Stimulated activated naive CD8-positive, alpha-beta T cell treated with anti-CD3 and anti-CD28 coated beads, Interleukin-15, Interleukin-2, amounts not matched to agents 100 U/mL and 50 U/mL, for 24 hours (primary cell): ENCODE results near the gene MAMSTR.
"Not testable (repeated sequence)": the region's sequence is repeated elsewhere in the genome, so short reads cannot be mapped to it uniquely, and the experiment has no call there.

ENCODE experiments used
- ATAC-seq: fragments of 150-1000 bp; cut with Tn5 transposase; one replicate; pipeline ENCODE4 v1.10.0; 2021
- DNase-seq: peaks from one replicate; pipeline ENCODE4 v3.0.0; 2021

The MAMSTR gene

GRCh38 chr19:48718711-48719231 lies 754 bp downstream of the MAMSTR start:
- DNase-seq (no peak), ATAC-seq (no peak)

DNA sequence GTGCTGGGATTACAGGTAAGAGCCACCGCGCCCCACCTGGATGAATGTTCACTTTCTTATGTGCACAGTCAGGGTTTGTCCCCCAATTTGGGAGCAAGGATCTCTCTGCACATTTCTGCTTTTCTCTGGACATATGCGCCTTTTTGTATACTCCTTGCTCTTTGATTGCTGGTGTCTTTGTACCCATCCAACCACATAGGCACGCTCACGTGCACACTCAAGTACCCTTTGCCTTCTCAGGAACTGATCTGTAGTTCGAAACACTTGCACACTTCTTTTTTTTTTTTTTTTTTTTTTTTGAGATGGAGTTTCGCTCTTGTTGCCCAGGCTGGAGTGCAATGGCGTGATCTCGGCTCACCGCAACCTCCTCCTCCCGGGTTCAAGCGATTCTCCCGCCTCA lies 1.4 kb downstream of the MAMSTR start:
- not testable (repeated sequence) for ATAC-seq, DNase-seq

GRCh38 chr19:48716562-48717291 lies 2.8 kb downstream of the MAMSTR start:
- DNase-seq = no peak
- no peak for ATAC-seq

GRCh38 chr19:48715681-48716171 lies 3.8 kb downstream of the MAMSTR start:
- DNase-seq = no peak
- ATAC-seq = no peak

DNA sequence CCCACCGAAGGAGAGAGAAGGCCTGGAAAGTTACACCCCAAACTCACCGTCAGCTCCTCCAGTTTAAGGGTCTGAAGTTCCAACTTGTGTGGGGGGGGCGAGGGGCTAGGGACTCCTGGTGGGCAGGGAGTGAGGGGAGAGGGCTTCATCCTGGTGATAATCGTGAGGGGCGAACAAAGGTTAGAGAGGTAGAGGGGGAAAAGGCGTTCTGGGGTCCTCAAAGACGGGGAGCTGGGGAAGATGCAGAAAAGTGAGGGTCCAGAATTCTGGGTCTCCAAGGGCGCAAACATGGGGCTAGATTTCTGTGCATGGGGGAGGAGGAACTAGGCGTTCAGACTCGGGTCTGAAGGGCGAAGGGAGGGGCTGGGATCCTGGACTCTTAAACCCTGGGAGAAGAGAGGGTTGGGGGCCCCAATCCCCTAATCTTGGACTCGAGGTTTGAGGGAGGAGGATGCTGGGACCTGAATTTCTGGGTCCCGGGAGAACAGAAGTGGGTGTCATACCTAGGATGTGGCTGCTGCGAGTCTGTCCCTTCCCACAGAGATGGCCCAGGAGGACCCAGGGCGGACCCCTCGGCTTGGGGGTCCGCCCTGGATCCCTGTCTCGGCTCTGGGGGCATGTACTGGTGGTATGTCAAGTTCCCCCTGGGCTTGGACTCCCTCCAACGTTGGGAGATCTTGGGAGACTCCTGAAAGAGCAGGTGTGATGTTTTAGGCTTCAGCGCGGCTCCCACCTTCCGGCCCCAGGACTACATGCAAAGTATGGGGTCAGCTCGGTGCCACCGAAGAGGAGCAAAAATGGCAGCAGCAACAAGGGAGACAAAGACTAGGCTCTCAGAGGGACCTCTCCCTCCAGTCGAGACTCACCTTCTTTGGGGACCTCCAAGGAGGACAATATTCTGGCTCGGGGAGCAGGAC lies 4.5 kb downstream of the MAMSTR start:
- no peak for DNase-seq
- ATAC-seq = no peak

GRCh38 chr19:48713864-48714755 lies 5.4 kb downstream of the MAMSTR start:
- DNase-seq = peak; percentile 98
- peak; percentile 93 for ATAC-seq

GRCh38 chr19:48713041-48713863 lies 6.3 kb downstream of the MAMSTR start:
- no peak for DNase-seq
- ATAC-seq = no peak

DNA sequence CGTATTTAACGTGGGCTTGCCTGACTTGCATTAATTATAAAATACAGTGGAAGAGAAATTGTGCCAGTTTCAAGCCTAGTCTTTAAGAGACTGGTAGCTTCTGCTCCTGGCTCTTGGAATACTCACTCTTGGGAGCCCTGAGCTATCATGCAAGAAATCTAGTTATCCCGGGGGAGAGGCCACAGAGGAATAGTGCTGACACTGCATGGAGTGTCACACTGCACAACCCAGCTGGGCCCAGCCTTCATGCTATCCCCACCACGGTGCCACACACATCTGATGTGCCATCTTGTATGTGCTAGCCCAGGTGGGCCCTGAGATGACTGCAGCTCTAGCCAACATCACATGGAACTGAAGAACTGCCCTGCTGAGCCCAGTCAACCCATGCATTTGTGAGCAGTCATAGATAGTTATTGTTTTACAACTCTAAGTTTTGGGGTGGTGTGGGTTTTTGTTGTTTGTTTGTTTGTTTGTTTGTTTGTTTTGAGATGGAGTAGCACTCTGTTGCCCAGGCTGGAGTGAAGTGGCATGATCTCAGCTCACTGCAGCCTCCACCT lies 8.3 kb downstream of the MAMSTR start:
- DNase-seq (no peak), ATAC-seq (no peak)

DNA sequence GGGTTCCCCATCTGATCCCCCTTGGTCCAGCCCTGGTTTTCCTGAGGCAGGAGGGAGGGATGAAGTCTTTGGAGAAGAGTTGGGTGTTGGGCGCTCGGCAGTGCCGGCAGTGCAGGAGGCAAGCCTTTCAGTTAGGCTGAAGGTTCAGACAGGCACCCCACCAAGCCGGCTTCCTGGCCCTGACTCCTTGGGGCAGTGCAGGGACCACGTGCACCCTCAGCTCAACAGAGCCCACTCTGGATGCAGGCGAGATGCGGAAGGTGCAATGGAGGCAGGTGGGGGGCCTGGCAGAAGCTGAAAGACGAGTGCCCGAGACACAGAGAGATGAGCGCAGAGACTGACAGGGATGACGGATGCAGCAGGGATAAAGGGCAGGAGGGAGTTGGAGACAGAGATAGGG lies 11.1 kb downstream of the MAMSTR start:
- ATAC-seq (no peak), DNase-seq (no peak)

- DNase-seq (no peak), ATAC-seq (no peak)
These were observed 14.1 kb downstream of the MAMSTR start for GRCh38 chr19:48705431-48705830.

- no peak for DNase-seq
- ATAC-seq = no peak
These were observed 16.2 kb downstream of the MAMSTR start for GRCh38 chr19:48703316-48703715.

DNA sequence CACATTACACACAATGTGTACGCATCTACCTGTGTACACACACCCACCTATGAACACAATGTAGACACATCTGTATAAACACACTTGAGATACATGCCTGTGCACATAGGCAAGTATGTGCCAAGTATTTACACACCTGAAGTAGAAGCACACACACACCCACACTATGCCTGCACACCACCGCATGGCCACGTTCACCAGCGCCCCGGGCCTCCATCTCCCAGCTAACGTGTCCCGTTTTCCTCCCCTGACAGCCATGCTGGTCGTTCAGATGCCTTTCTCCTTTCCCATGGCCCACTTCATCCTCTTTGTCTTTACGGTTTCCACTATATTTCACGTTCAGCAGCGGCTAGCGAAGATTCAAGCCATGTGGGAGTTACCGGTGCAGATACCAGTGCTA lies 16.8 kb downstream of the MAMSTR start:
- DNase-seq (no peak), ATAC-seq (no peak)

- no peak for ATAC-seq
- DNase-seq = no peak
These were observed 21.5 kb downstream of the MAMSTR start for GRCh38 chr19:48698046-48698445.

DNA sequence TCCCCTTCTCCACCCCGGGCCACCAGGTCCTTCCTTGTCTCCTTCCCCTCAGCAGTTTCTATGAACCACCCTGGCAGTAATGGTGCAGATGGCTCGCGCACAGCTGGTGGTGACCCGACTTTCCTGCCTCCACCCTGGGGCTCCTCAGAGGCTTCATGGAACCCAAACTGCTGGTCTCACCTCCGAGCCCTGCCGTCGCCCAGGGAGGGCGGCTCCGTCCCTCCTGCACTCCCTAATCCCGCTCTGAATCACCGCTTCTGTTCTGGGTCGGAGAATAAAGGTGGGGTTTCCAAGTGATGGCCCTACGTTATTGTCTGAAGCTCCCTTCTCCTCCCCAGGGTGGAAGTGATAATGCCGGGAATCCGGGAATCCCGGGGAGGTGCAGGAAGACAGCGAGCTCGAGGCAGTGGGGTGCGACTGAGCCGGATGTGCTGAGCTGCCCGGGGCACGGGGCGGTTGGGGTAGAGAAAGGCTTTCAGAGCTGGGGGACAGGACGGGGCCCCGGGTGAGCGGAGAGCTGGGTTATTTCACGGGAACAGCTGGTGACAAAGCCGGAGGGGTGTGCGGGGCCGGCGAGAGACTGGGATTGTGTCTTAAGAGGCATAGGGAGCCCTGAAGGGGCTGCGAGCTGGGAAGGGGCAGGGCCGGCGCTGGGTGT lies 23.0 kb downstream of the MAMSTR start:
- DNase-seq = no peak

DNA sequence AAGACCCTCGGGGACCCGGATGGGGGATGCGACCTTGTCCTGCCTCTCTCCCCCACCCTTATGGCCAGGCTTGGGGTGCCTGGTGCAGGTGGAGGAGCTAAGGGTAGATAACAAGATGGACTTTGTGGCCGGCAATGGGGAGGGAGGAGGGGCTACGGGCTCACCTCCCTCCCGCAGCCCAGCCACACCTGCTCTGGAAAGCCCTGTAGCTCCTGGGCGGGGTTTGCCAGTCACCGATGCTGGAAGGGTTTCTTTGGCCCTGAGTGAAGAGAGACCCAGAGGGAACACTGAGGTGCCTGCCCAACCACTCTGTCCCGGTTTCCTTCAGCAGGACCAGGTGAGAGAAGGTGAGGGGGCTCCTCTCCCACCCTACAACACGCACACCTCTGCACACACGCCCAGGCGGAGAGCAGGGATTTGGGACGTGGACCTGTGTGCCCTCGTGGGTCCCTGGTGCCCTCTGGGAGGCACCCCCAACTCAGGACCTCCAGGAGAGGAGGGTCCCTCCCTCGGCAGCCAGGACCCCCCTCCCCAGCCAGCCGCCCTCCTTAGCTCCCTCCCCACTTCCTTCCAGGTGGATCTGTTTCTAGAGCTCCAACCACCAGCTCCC lies 23.7 kb downstream of the MAMSTR start, which contains the start of gene FUT2:
Gene FUT2, plus strand, starts transcription at position 229 of the 610 bp plus-strand sequence. CDS start 6,986 bp downstream, outside the sequence.
- no peak for ATAC-seq

More for the DNA sequence above, 23.0 kb downstream of the MAMSTR start:
- peak; percentile 40 for ATAC-seq

DNA sequence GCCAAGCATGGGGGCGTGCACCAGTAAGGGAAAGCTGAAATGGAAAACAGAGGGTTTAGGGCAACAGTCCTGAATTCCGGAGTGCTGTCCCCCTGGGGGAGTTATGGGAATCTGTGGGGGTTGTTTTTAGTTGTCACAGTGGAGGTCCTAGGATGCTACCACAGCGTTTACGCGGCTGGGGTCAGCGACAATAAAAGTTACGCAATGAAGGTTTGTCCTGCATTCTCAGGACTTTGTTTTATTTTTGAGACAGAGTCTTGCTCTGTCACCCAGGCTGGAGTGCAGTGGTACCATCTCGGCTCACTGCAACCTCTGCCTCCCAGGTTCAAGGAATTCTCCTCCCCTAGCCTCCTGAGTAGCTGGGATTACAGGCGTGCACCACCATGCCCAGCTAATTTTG lies 25.9 kb downstream of the MAMSTR start:
- not testable (repeated sequence) for ATAC-seq, DNase-seq

More for the DNA sequence above, 23.7 kb downstream of the MAMSTR start, which contains the start of gene FUT2:
- no peak for DNase-seq

DNA sequence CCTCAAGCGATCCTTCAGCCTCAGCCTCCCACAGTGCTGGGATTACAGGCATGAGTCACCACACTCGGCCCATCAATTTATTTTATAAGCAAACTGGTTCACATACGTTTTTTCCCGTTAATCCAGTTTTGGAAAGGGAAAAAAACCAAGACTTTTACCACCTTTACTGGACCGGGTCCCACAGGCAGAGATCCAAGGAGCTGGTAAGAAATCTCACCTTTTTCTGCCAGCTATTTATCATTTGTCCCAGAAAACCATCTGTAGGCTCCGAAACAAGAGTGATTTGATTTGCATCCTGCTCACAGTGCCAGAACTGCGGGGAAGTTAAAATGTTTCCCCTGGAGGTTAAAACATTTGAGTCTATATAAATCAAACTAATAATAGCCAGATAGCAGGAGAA lies 30.1 kb downstream of the MAMSTR start:
- DNase-seq = no peak
- no peak for ATAC-seq

DNA sequence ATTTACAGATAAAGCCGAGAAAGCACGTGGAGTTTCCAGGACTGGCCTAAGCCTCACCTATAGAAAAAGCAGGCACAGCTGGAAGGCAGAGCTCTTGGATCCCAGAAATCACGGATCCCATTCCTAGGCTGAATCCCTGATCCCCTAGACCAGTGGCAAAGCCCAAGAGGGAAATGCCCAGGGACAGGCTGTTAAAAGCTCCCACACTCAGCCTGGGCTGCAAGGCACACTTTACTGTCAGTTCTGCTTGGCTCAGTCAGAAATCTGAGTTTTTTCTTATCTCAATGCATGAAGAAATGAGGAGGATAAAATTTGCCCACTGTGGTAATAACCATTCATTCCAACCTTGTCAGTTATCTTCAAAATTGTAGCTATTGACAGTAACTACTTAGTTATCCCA lies 31.7 kb downstream of the MAMSTR start:
- DNase-seq = no peak
- no peak for ATAC-seq

GRCh38 chr19:48686637-48687036 lies 32.9 kb downstream of the MAMSTR start:
- DNase-seq, ATAC-seq: not testable (repeated sequence)
